CD14-positive monocyte (primary cell): ENCODE data around the gene ZCCHC2. TPM values are rescaled to one million over a fixed set of nuclear protein-coding genes. Genes with fewer than 3 reads are reported as not detected.

ENCODE experiments used
- DNase-seq, 3 donors: peaks; one replicate each; pipeline ENCODE4 v3.0.0-alpha.2; 2011 to 2022
- H2AFZ ChIP-seq: 2 replicates; pipeline ENCODE4 v1.6.0; 2012; ENCODE audit warnings: mild to moderate bottlenecking, low read depth, low read length, inconsistent platforms; ENCODE audit not compliant: insufficient read depth, poor library complexity, severe bottlenecking
- H3K27ac ChIP-seq, 2 donors: 1 replicate in 1 of 2; 2 replicates in 1 of 2; pipeline ENCODE4 v1.5.1; 2012 to 2013; ENCODE audit warnings: low read length in 2 of 2, control low read depth in 1 of 2, inconsistent platforms in 1 of 2, low read depth in 1 of 2, mild to moderate bottlenecking in 1 of 2
- H3K27me3 ChIP-seq, 2 donors: one replicate each; pipeline versions ENCODE4 v1.6.0 to v1.6.1; 2011 to 2013; ENCODE audit warnings: low read length in 2 of 2; ENCODE audit not compliant: control insufficient read depth in 2 of 2, insufficient read depth in 2 of 2
- H3K36me3 ChIP-seq, 2 donors: replicated peaks in 1 of 2; 1 replicate in 1 of 2; 2 replicates in 1 of 2; pipeline versions ENCODE4 v1.5.1 to v1.6.1; 2012 to 2013; ENCODE audit warnings: low read length in 2 of 2, control low read depth in 1 of 2, inconsistent platforms in 1 of 2, mild to moderate bottlenecking in 1 of 2; ENCODE audit not compliant: insufficient read depth in 2 of 2, control insufficient read depth in 1 of 2
- H3K4me1 ChIP-seq, 2 donors: 1 replicate in 1 of 2; 2 replicates in 1 of 2; pipeline versions ENCODE4 v1.5.1 to v1.6.1; 2012 to 2013; ENCODE audit warnings: low read length in 2 of 2, control low read depth in 1 of 2, inconsistent platforms in 1 of 2, mild to moderate bottlenecking in 1 of 2, moderate library complexity in 1 of 2; ENCODE audit not compliant: insufficient read depth in 2 of 2, control insufficient read depth in 1 of 2
- H3K4me2 ChIP-seq: replicated peaks from 2 replicates; pipeline ENCODE3; 2012; ENCODE audit warnings: low read length, moderate library complexity, mild to moderate bottlenecking; ENCODE audit not compliant: poor library complexity, severe bottlenecking; ENCODE audit errors: extremely low read depth
- H3K4me3 ChIP-seq, 3 experiments: fragments of 200-600 bp in 1 of 3; sonication (generic) in 1 of 3; replicated peaks in 1 of 3; 1 replicate in 2 of 3; 2 replicates in 1 of 3; pipeline ENCODE4 v1.5.1; 2011 to 2013; ENCODE audit warnings: low read length in 3 of 3, mild to moderate bottlenecking in 3 of 3, control low read depth in 2 of 3, low read depth in 2 of 3, inconsistent platforms in 1 of 3, moderate library complexity in 1 of 3
- H3K79me2 ChIP-seq: 2 replicates; pipeline ENCODE4 v1.6.0; 2012; ENCODE audit warnings: mild to moderate bottlenecking, control low read depth, inconsistent platforms, low read length, moderate library complexity; ENCODE audit not compliant: insufficient read depth
- H3K9ac ChIP-seq: 2 replicates; pipeline ENCODE4 v1.6.0; 2017; ENCODE audit warnings: low read length, mild to moderate bottlenecking; ENCODE audit not compliant: insufficient read depth, poor library complexity, severe bottlenecking
- H3K9me3 ChIP-seq, 2 donors: replicated peaks in 1 of 2; 1 replicate in 1 of 2; 2 replicates in 1 of 2; pipeline versions ENCODE4 v1.5.1 to v1.6.1; 2012 to 2013; ENCODE audit warnings: low read length in 2 of 2, control low read depth in 1 of 2; ENCODE audit not compliant: control insufficient read depth in 1 of 2, insufficient read depth in 1 of 2
- H4K20me1 ChIP-seq: 2 replicates; pipeline ENCODE4 v1.6.0; 2012; ENCODE audit warnings: mild to moderate bottlenecking, low read length, control low read depth, moderate library complexity; ENCODE audit not compliant: insufficient read depth
- H3K27ac Mint-ChIP-seq, 7 donors: one replicate each; pipeline ENCODE4 v1.8.0; 2020; ENCODE audit warnings: mild to moderate bottlenecking in 7 of 7, mixed read lengths in 7 of 7, moderate library complexity in 6 of 7, inconsistent platforms in 2 of 7
- H3K27me3 Mint-ChIP-seq, 3 donors: one replicate each; pipeline ENCODE4 v1.8.0; 2021 to 2022; ENCODE audit warnings: low read depth in 3 of 3, mild to moderate bottlenecking in 3 of 3, mixed read lengths in 3 of 3, moderate library complexity in 3 of 3, inconsistent platforms in 1 of 3
- H3K36me3 Mint-ChIP-seq, 2 donors: one replicate each; pipeline ENCODE4 v1.8.0; 2020; ENCODE audit warnings: mixed read lengths in 2 of 2, inconsistent platforms in 1 of 2, mild to moderate bottlenecking in 1 of 2
- H3K4me1 Mint-ChIP-seq: one replicate; pipeline ENCODE4 v1.8.0; 2020; ENCODE audit warnings: mild to moderate bottlenecking, mixed read lengths
- H3K4me3 Mint-ChIP-seq, 2 donors: one replicate each; pipeline ENCODE4 v1.8.0; 2020; ENCODE audit warnings: mild to moderate bottlenecking in 2 of 2, mixed read lengths in 2 of 2, moderate library complexity in 1 of 2
- H3K9me3 Mint-ChIP-seq, 7 donors: one replicate each; pipeline ENCODE4 v1.8.0; 2020 to 2022; ENCODE audit warnings: mixed read lengths in 7 of 7, mild to moderate bottlenecking in 6 of 7, moderate library complexity in 6 of 7, inconsistent platforms in 2 of 7
- CTCF ChIP-seq: fragments of 200-600 bp; IDR thresholded peaks from one replicate; pipeline ENCODE4 v1.8.0; 2022; ENCODE audit warnings: antibody characterized with exemption, mild to moderate bottlenecking
- WGBS: methylation state at CpG from one replicate; pipeline ENCODE4 v1.1.5; 2013; ENCODE audit warnings: missing lambda C conversion rate; ENCODE audit not compliant: insufficient coverage; 5-methylcytosine and 5-hydroxymethylcytosine counted together
- intact Hi-C, 2 donors: fragments of 100-400 bp; cut with micrococcal nuclease; formaldehyde crosslinking; loops; one replicate each; pipeline versions ENCODE4 v1.15.0 to v1.15.1; 2023
- polyA plus RNA-seq, 3 donors: library from polyadenylated mRNA; depleted of rRNA in 1 of 3; unstranded in 2 of 3; stranded (reverse) in 1 of 3; fragments of 300-500 nt in 2 of 3; fragments of >200 nt in 1 of 3; fragmentation: Illumina TruSeq in 2 of 3; gene quantifications; 1 replicate in 2 of 3; 2 replicates in 1 of 3; pipeline ENCODE4 v1.2.3, GENCODE V29; 2012 to 2021

The ZCCHC2 gene
- polyA plus RNA-seq, 3 donors: 0.59 to 24.9 (median 0.71) TPM

DNA sequence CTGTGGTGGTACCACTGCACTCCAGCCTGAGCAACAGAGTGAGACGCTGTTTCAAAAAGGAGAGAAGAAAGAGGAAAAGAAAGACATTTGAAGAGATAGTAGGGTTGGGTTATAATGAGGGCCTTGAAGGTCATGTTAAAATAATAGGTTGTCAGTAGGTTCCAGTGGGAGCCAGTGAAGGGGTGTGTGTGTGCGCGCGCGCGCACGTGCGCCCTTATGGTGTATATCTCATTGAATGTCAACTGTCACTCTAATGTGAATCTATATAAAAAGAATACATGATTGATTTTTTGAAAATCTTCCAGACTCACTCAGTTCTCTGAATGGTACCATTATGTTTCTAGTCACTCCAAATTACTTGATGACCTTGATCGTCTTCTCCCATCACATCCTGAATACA is 9.1 kb downstream of the ZCCHC2 start:
- Histone ChIP-seq H3K27me3 (no peaks in the 10 kb centered on the region), H3K36me3 (no peaks in the 10 kb centered on the region), H3K4me2 (no peak overlapping the region), H3K9me3 (no peaks in the 10 kb centered on the region), H3K9ac (no peak overlapping the region), H3K4me1 (peaks cover 3 to 11% of the 10 kb centered on the region in 2 donors), H3K79me2 (peaks cover 100% of the 10 kb centered on the region), H4K20me1 (peaks cover 97% of the 10 kb centered on the region), H2AFZ (no peak overlapping the region), H3K27ac (no peak overlapping the region), H3K4me3 (no peak overlapping the region)
- Mint-ChIP-seq H3K27ac (peak overlapping the region in 1 of 7 donors; percentile 1), H3K4me3 (no peak overlapping the region), H3K4me1 (peaks cover 12% of the 10 kb centered on the region), H3K36me3 (peaks cover 2 to 8% of the 10 kb centered on the region in 2 donors), H3K27me3 (no peaks in the 10 kb centered on the region), H3K9me3 (peaks cover 0 to 2% (median 0%) of the 10 kb centered on the region in 7 donors)
- intact Hi-C loops: no loop called here
- no peak for DNase-seq
- WGBS: 100% methylated on average over 2 of the region's 9 CpGs
- no peak for TF ChIP-seq CTCF

DNA sequence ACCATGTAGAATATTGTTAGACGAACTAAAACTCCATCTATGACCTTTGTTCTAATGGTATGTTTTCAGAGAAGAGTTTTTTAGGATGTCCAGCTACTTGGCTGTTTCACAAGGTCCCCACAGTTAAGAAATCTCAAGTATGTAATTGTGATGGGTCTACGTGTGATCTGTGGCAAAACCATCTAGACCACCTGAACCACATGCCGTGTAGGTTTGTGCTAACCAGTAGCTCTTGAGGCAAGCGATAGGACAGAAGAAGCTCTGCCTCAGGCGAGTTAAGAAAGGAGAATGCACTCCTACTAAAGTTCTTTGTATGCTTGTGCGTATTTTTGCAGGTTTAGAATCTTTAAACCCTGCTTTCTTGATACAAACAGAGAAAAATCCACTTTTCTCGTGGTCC is 13.2 kb downstream of the ZCCHC2 start:
- TF ChIP-seq CTCF: no peak
- no peak for DNase-seq
- H3K4me1 ChIP-seq: peaks cover 0 to 8% of the 10 kb centered on the region in 2 donors
- H3K36me3 Mint-ChIP-seq: peaks cover 16 to 18% of the 10 kb centered on the region in 2 donors
- H2AFZ ChIP-seq: no peak overlapping the region
- H3K27me3 ChIP-seq: no peaks in the 10 kb centered on the region
- H3K27ac ChIP-seq: no peak overlapping the region
- H3K4me2 ChIP-seq: no peak overlapping the region
- no peak overlapping the region for H3K9ac ChIP-seq
- peaks cover 0 to 2% (median 0%) of the 10 kb centered on the region in 7 donors for H3K9me3 Mint-ChIP-seq
- H3K4me1 Mint-ChIP-seq: peaks cover 11% of the 10 kb centered on the region
- intact Hi-C loops: no loop called here
- H3K9me3 ChIP-seq: no peaks in the 10 kb centered on the region
- peaks cover 11 to 21% of the 10 kb centered on the region in 2 donors for H3K36me3 ChIP-seq
- 94% methylated on average over 3 of the region's 7 CpGs for WGBS
- H3K4me3 Mint-ChIP-seq: no peak overlapping the region
- no peak overlapping the region for H3K27ac Mint-ChIP-seq
- peaks cover 100% of the 10 kb centered on the region for H4K20me1 ChIP-seq
- no peak overlapping the region for H3K4me3 ChIP-seq
- peaks cover 0 to under 1% (median 0%) of the 10 kb centered on the region in 3 donors for H3K27me3 Mint-ChIP-seq
- peaks cover 82% of the 10 kb centered on the region for H3K79me2 ChIP-seq
